Parathyroid adenoma (tissue), 2 donors: ENCODE results near the gene CELF6.

Experiments
- H2AFZ ChIP-seq: fragments of 300-600 bp; sonication (generic); one replicate; pipeline ENCODE4 v1.7.0; 2017; ENCODE audit warnings: antibody characterized with exemption, mild to moderate bottlenecking
- H3K27ac ChIP-seq: fragments of 300-600 bp; sonication (generic); one replicate; pipeline ENCODE4 v1.7.0; 2017
- H3K27me3 ChIP-seq: fragments of 300-600 bp; sonication (generic); one replicate; pipeline ENCODE4 v1.7.0; 2017; ENCODE audit warnings: low read length; ENCODE audit not compliant: control insufficient read depth, insufficient read depth
- H3K36me3 ChIP-seq: fragments of 300-600 bp; sonication (generic); one replicate; pipeline ENCODE4 v1.7.0; 2017; ENCODE audit warnings: low read length; ENCODE audit not compliant: control insufficient read depth, insufficient read depth
- H3K4me1 ChIP-seq: fragments of 300-600 bp; sonication (generic); one replicate; pipeline ENCODE4 v1.7.0; 2017; ENCODE audit warnings: control low read depth
- H3K4me2 ChIP-seq: fragments of 300-600 bp; sonication (generic); one replicate; pipeline ENCODE4 v1.7.0; 2017; ENCODE audit warnings: low read length
- H3K4me3 ChIP-seq: fragments of 300-600 bp; sonication (generic); one replicate; pipeline ENCODE4 v1.7.0; 2017; ENCODE audit warnings: low read depth, low read length
- H3K79me2 ChIP-seq: fragments of 300-600 bp; sonication (generic); one replicate; pipeline ENCODE4 v1.7.0; 2017; ENCODE audit warnings: control low read depth
- H3K9ac ChIP-seq: fragments of 300-600 bp; sonication (generic); one replicate; pipeline ENCODE4 v1.7.0; 2017; ENCODE audit warnings: mild to moderate bottlenecking
- H3K9me3 ChIP-seq: fragments of 300-600 bp; sonication (generic); one replicate; pipeline ENCODE4 v1.7.0; 2017; ENCODE audit warnings: low read length; ENCODE audit not compliant: control insufficient read depth
- CTCF ChIP-seq: fragments of 300-600 bp; sonication (generic); IDR thresholded peaks from one replicate; pipeline ENCODE4 v1.7.0; 2017; ENCODE audit warnings: antibody characterized with exemption, mild to moderate bottlenecking
- donor health status: primary hyperparathyroidism.

Gene CELF6

GRCh38 chr15:72306211-72306785, 13.7 kb downstream of the CELF6 start:
- H3K36me3 ChIP-seq: no peaks in the 10 kb centered on the region
- H3K9ac ChIP-seq: no peak overlapping the region
- no peak overlapping the region for H3K4me2 ChIP-seq
- H3K27me3 ChIP-seq: no peaks in the 10 kb centered on the region
- no peak overlapping the region for H3K4me3 ChIP-seq
- no peak overlapping the region for H2AFZ ChIP-seq
- TF ChIP-seq CTCF: no peak
- H3K27ac ChIP-seq: no peak overlapping the region
- H3K79me2 ChIP-seq: no peaks in the 10 kb centered on the region
- no peaks in the 10 kb centered on the region for H3K9me3 ChIP-seq
- H3K4me1 ChIP-seq: no peaks in the 10 kb centered on the region

DNA sequence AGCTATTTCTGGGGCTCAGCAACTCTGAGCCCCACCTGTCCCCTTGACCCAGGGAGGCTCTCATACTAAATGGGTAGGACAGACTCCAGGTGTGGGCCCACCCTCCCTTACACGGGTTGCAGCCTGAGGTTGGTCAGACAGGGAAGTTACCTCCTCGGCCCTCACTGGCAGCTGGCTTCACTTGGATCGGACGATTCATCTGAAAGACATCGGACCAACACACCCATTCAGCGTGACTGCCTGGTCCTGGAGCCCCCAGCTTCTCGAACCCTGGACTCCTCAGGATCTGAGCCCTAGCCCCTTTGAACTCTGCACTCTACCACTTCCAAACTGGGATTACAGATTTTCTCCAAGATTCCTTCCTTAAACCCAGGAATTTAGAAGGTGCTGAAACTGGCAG, 15.4 kb downstream of the CELF6 start:
- Histone ChIP-seq H3K27me3 (no peaks in the 10 kb centered on the region), H3K9ac (no peak overlapping the region), H3K79me2 (no peaks in the 10 kb centered on the region), H3K9me3 (no peaks in the 10 kb centered on the region), H3K36me3 (no peaks in the 10 kb centered on the region), H2AFZ (no peak overlapping the region), H3K27ac (no peak overlapping the region), H3K4me3 (no peak overlapping the region), H3K4me1 (no peaks in the 10 kb centered on the region), H3K4me2 (no peak overlapping the region)
- no peak for TF ChIP-seq CTCF

DNA sequence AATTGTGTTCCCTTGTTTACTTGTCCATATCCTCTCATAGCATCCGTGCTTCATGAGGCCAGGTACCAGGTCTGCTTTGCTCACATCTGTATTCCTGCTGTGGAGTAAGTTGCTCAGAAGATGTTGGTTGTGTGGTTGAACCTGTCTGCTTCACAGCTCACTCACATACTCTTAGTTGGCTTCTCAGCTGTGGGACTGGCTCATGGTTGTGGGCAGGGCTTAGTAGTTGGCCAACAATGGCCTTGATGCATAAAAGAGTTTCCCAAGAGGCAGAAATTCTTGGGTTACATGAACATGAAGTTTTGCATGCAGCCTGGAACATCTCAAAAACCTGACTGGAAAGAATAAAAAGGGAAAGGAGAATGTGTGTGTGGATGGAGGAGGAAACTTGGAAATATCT, 17.0 kb downstream of the CELF6 start:
- H3K79me2 ChIP-seq: no peaks in the 10 kb centered on the region
- H3K9ac ChIP-seq: no peak overlapping the region
- H3K4me1 ChIP-seq: no peaks in the 10 kb centered on the region
- H3K27me3 ChIP-seq: no peaks in the 10 kb centered on the region
- H3K4me2 ChIP-seq: no peak overlapping the region
- H3K4me3 ChIP-seq: no peak overlapping the region
- no peak for TF ChIP-seq CTCF
- no peak overlapping the region for H2AFZ ChIP-seq
- no peak overlapping the region for H3K27ac ChIP-seq
- no peaks in the 10 kb centered on the region for H3K9me3 ChIP-seq
- no peaks in the 10 kb centered on the region for H3K36me3 ChIP-seq

DNA sequence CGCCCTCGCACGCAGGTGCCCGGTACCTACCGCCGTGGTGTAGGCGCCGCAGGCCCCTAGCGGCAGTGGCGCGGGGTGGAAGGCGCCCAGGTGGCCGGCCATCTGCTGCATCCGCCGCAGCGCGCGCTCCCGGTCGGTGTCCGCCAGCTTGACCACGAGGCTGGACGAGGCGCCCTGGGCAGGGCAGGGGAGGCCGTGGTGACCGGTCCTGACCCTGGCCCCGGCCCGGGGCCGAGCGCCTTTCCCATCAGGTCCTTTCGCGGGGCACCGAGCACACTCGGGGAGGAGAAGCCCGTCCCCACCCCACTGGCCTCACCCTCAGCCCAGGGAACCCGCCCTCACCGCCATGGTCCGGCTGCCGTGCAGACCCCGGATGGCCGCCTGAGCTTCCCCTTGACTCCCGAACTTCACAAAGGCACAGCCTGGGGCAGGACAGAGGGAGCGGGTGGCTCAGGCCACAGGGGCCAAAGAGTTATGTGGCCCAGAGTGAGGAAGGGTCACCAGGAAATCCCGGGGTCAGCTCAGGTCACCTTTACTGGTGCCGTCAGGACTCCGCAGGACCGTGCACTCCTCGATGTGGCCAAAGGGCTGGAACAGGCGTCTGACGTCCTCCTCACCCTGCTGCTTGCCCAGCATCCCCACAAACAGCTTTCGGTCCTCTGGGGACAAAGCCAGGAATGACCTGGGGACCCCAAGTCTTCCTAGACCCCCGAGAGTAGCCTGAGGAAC, 30.2 kb downstream of the CELF6 start:
- H3K4me3 ChIP-seq: no peak overlapping the region
- no peak for TF ChIP-seq CTCF
- no peak overlapping the region for H3K4me2 ChIP-seq
- H3K9ac ChIP-seq: no peak overlapping the region
- H3K9me3 ChIP-seq: no peaks in the 10 kb centered on the region
- H3K27me3 ChIP-seq: no peaks in the 10 kb centered on the region
- no peaks in the 10 kb centered on the region for H3K79me2 ChIP-seq
- no peak overlapping the region for H2AFZ ChIP-seq
- H3K36me3 ChIP-seq: no peaks in the 10 kb centered on the region
- no peak overlapping the region for H3K27ac ChIP-seq
- H3K4me1 ChIP-seq: no peaks in the 10 kb centered on the region
